GM18858 (cell line): Measurements from ENCODE around the gene CSTF1.
A peak's percentile ranks its signal among the peaks of the same experiment; 100 is the strongest.
"Not testable (repeated sequence)": the region's sequence is repeated elsewhere in the genome, so short reads cannot be mapped to it uniquely, and the experiment has no call there.

ENCODE experiments used
- ATAC-seq: cut with Tn5 transposase; IDR thresholded peaks from one replicate; pipeline ENCODE4 v1.9.1; 2021; ENCODE audit not compliant: unreplicated experiment

The CSTF1 gene

DNA sequence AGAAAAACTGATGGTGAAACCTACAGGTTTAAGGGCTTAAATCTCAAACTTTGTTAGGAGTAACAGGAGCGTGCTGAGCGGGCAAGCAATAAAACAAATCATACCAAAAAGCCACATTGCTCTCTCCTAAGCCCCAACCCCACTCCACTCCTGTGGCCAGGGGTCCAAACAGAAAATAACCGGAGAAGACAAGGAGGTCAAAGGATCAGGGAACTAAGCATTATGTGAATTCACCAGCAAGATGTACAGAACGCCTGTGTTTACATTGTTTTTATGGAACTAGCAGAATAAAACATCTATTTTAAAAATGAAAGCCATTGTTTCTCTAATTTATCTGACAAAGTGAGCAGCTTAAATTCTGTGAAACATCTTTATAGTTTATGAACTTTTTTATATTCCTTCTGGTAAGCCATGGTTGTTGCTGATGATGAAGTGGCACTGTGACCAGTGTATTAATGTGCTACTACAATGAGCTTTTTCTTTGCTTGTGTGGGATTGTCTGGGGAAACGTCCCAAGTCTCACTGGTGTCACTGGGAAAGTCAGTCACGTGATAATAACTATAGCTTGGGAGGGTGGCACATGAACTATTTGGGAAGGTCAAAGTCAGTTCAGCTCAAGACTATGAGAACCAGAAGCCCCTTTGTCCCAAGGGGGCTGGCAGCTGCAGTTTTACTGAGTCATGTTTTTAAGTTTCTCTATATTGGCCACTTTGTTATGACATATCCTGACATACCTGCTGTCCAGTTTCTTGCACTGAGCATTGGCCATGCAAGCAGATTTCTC, 23.9 kb upstream of the CSTF1 start:
- no peak for ATAC-seq

DNA sequence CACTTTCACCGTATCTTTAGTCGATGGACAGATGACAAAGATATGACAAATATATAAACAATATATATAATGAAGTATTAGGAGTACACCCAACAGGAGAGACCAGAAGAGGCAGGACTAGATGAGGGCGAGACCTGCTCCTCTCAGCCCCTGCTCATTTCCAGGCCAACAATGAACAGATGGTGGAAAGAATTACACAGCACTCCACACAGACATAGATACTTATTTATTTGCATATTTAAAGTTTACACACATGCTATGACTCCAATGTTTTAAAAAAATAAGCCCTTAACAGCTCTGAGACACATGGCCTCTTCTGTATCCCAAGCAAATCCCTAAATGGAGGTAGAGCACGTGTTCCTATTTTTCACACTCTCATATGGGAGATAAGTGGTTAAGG, 23.3 kb upstream of the CSTF1 start:
- no peak for ATAC-seq

DNA sequence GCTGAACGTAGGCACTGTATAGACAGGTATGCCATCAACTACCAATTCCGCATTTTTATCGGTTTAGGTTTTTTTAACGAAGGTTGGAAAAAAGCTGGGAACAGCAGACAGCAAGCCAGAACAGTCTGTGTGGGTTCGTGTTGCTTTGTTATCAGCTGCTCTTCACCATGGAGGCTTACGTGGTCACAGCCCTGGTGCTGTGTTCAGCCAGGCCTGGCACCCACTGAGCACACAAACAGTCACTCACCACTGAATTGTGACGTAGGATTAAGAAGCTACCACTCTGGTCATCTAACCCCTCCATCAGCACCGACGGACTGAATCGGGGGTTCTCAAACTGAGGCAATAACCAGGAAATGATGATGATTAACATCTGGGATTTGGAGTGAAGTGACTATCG, 20.5 kb upstream of the CSTF1 start:
- ATAC-seq, result no peak

DNA sequence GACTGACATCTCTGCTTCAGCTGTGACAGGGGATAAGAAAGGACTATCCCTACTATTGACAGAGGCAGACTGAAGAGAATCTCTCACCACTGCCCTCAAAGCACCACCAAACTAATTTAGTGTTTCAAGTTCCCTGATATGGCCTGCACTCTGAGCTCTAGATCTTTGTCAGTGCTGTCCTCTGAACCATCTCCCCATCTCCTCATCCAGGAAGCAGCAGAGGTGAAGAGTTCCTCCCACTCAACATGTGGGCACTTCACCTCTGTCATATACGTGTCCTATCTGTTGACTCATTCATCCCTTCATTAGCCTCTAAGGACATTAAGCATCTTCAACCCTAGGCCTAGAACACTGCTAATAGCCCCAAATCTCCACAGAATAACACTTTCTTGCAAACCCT, 19.6 kb upstream of the CSTF1 start:
- no peak for ATAC-seq

DNA sequence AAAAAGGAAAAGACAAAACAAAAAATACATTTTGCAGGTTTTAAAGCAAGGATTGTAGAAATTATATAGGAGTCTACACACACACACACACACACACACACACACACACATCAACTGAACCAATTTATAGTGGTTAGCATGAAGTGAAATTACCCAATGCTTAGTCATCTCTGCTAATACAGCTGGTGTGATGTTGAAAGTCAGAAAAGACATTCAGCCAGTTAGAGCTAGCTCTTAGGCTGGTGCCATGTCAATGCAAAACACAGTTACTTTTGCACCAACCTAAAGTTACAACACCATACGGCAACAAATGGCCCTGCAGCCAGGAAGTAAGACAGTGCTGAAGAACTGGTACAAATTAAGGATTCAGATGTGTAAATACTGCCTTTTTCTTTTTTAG, 18.5 kb upstream of the CSTF1 start:
- ATAC-seq, result peak; percentile 49

DNA sequence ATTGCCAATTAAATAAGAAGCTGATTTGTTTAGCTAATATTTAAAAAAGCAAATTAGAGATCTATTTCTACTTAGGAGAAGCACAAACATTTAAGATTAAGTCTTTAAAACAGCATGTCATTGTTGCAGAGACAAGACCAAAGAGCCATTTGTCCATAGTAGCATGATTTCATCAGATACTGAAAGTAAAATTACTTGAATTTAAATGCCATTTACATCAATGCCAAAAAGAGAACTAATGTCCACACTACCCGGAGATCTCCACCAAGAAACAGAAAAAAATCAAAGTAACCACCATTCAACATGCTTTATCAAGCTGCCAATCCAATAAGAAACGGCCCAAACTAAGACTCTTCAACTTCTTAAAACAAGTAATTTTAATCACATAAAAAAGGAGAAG, 16.1 kb upstream of the CSTF1 start:
- no peak for ATAC-seq

DNA sequence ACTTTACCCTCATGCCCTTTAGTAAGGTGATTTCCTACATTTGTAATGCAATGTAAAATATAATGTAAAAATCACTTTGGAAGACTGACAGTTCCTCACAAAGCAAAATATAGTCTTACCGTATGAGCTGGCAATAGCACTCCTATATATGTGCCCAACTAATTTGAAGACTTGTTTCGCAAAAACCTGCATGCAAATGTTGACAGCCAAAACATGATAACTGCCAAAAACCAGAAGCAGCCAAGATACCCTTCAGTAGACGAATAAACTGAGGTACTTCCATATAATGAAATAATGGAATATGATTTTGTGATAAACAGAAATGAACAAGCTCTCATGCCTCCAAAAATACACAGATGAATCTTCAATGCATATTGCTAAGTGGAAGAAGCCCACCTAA, 14.1 kb upstream of the CSTF1 start:
- no peak for ATAC-seq

DNA sequence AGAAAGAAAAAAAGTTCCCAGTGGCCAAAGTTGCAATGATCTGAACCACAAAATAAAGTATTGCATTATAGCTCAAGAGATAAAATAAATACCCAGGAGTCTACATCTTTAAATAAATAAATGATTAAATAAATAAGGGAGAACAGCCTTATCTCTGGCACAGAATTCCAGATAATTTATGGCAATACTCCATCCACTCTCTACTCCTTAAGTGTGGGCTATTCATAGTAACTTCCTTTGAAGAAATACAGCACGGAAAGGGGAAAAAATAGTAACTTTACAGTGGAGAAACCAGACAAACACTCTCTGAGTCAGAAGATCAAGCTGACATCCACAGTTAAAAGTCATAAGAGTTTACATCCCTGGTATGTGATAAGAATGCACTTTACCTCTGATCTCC, 12.1 kb upstream of the CSTF1 start:
- no peak for ATAC-seq

DNA sequence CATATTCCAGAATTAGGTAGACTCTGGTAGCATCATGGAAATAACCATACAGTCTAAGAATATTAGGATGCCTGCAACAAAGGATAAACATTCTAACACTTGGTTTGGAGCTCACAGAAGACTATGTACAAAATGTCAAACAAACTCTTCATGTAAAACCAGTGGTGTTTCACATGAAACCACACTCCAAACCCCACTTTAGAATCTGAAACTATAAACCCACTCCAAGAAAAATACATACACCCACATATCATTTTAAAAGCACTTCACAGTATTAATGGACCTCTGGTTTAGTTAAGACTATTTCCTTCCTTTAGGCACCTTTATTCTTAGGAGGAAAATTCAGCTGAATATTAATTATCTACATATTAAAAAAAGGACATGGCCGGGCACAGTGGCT, 10.9 kb upstream of the CSTF1 start:
- ATAC-seq, result no peak

DNA sequence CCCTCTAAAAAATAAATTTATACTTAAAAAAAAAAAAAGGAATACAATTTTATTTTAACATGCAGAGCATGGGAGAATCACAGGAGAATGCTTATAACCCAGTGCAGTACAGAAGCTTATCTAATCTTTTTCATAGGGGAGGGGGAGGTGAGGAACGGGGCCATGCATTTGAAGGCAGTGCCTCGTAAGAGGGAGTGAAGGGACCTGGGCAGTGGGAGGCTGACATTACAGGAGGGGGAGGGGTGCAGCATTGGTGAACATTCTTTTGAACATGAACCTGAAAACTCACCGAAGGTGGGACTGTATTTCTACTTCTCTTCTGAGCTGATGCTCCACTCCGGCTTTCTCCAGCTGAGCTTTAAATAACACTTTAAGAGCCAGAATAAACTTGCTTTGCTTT, 9.7 kb upstream of the CSTF1 start:
- ATAC-seq, result no peak

DNA sequence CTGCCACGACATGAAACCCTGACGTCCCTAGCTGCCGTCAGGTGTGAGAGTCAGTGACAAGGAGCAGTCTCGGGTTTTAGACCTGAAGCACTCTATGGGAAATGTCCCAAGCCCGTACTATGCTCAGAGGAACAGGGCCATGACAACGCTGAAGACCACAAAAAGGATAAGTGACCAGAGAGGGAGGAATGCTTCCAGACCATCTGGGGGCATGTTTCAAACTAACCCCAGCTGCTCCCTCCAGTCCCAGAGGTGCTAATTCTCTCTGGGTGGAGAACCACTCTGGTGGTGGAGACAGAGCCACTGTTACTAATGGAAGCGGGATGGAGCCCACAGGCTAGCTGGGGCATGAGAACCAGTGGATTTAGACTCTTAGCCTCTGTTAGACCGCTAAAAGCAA, 9.1 kb upstream of the CSTF1 start:
- ATAC-seq, result no peak

DNA sequence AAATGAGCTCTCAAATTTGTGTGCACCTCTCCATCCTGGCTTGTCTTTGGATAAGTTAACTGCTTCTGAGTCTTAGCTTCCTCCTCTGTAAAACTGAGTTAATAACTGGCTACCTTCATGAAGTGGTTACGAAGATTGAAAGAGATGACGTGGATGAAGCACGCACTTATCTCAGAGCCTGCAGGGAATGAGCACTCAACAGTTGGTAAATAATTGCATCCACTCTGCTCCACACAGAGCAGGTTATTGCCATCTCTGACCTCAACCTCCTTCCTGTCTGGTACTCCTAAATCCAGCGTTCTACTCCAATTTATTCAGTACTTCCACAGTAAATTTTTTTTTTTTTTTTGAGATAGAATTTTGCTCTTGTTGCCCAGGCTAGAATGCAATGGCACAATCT, 7.3 kb upstream of the CSTF1 start:
- ATAC-seq, result no peak

DNA sequence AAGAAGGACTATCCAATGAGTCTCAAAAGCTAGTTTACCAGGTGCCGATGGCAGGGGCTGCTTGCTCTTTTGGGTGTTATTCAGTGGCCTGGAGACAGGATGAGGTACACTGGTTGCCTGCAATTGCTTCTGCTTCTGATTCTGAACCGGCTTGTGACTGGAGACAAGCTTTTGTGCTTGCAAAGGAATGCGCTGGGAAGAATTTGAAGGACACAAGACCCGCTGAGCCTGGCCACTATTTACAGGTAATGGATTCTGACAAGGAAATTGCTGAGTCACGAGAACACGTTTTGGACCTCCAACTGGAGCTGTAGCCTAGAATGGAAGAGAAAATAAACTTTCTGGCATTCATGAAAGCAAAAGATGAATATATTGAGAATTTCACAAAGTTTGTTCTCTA, 6.2 kb upstream of the CSTF1 start:
- no peak for ATAC-seq

DNA sequence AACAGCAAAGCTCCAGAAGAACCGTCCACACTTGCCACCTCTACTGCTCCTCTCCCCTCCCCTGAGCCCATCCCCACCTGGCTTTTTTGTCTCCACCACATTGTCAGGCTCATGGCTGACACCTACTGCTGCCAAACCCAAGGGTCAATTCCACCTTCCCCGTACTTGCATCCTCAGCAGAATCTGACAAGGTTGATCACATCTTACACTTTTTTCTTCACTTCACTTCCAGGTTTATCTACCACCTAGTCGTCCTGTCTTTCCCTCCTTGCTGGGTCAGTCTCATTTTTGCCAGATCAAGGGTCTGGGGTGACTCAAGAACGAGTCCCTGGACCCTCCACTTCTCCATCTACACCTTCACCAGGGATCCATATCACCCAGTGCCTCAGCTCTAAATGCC, 3.6 kb upstream of the CSTF1 start:
- no peak for ATAC-seq

DNA sequence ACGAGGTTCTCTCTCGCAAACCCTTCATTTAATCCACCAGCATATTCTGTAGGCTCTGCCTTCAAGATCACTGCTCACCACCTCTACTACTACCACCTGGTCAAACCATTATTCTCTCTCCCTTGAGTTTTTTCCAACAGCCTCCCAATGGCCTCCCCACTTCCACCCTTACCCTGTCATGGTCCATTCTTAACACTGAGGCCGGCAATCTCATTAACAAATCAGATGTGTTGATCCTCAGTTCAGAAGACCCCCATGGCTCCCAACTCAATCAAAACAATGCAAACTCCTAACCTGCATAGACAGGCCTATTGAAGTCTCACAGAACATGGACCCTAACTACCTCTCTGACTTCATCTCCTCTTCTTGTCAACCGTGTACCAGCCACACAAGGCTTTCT, 2.6 kb upstream of the CSTF1 start:
- no peak for ATAC-seq

DNA sequence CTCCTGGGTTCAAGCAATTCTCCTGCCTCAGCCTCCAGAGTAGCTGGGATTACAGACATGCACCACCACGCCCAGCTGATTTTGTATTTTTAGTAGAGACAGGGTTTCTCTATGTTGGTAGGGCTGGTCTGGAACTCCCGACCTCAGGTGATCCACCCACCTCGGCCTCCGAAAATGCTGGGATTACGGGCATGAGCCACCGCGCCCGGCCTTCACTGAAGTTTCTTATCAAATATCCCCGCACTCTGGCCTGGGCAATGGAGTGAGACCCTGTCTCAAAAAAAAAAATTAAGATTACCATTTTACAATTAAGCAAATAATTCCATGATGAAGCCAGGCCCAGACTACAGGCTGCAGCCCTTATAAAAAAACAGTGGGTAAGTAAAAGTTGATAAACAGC, 2.0 kb upstream of the CSTF1 start:
- not testable (repeated sequence) for ATAC-seq

DNA sequence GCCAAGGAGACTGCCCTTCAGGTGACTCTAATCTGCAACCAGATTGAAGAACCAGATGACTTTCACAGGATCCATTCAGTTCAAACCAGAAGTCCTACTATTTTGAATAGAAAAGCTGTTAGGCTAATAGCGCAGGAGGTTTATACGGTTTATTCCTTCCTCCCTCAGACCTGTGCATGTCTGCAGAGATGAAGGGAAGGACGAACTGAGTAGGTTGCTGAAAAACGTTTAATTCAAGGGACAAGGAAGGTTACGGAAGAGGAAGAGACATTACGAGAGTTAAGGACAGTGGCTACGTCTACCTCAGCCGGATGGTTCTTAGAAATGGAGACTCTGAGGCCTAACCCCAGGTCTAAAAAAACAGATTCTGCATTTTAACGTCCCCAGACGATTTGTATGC, 1.4 kb upstream of the CSTF1 start:
- ATAC-seq, result no peak

DNA sequence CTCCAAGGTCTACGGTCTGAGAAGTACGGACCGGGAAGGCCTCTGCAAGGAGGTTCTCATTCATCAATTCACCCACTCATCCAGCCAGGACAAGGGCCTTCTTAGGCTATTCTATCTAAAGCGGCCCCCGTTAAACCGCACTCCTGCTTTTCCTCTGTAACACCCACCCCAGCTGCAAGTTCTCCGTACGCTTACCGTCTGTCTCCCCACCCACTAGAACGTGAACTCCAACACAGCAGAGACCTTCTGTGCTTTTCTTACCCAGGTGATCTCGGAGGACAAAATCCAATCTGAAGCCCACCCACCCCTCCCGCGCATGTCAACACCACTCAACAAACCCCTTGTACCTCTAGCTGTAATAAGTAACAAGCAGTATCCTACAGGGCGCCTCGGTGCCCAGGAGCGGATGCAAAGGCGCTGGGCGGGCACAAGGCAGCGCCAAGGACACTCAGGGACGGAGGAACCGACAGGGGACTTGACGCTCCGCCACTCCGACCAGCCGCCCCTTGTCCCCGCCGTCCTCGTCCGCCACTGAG, 781 bp upstream of the CSTF1 start:
- ATAC-seq, result peak; percentile 10

DNA sequence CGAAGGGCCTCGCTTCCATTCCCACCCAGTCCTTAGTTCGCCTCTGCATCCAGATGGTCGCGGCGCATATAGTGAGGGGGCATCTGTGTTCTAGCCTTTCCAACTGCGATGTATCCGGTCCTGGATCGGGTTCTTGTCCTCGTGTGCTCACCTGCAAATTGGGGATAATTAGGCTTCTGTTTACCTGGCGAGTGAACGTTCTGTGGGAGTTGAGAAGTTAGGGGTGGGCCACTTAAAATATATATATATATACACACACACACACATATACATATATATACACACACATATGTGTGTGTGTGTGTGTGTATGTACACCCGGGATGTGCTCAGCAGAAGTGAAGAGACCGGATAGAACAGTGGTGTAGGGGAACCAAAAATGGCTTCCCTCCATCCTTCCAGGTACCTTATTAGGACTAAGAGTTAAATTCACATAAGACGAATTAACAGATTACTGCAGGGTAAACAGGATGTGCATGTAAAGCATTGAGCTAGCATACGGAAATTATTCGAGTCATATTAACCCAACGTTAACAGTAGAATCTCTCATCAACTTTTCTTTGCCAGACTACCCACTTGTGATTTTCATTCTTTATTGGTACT, 537 bp downstream of the CSTF1 start:
- no peak for ATAC-seq

DNA sequence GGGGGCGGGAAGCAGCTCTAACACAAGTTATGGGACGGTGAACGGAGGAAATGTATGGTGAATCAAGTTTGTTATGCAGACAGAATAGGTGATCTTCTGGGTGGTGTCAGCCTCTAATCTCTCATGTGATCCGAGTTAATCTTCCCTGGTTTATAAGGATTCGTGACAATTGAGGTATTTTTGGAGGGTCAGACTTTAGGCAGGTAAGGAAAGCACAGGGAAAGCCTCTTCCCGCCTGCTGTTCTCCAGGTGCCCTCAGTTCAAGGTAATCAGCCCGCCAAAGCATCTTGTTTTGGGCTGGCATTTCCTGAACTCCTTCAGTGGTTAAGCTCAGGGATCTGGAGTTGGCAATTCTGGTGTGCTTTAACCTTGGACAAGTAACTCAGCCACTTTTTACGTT, 1.2 kb downstream of the CSTF1 start:
- no peak for ATAC-seq

DNA sequence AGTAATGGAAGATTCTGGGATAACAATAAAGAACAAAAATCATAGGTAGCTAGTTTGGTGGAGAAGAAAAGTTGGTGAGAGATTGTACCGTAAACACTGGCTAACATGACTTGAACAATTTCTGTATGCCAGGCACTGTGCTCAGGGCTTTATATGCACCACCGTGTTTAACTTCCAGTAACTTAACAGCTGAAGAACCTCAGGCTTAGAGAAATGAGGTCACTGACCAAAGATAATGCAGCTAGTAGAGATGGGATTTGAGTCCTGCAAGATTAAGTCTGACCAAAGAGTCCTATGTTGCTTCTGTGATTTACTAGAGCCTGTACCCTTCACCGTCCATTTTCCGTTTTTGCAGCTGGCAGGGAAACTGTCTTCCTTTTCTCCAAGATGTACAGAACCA, 2.7 kb downstream of the CSTF1 start:
- no peak for ATAC-seq

DNA sequence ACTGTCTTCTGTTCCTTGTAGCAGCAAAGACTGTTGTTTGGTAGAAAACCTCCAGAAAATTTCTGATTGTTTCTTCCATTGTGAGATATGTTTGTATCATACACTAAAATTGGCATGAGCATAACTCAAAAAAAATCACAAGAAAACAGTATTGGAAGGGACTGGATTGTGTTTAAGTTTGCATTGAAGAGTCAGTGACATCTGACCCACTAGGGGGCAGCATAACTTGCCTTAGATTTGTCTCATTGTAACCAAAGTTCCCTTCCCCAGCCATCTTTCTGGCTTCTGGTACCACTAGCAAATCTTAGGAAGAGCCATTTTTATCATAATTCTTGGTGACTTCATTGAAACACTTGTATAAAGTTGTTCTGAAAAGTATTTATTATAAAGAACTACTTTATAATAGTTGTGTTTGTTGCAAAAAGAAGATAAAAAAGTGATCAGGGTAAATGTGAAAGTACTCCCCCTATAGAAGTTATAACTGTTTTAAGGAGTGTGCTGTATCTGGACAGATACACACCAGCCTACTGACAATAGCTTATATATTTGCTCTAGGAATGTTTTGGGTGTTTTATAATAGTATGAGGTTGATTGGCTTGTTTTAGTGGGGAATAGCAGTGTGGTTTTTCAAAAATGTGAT, 7.7 kb downstream of the CSTF1 start:
- peak; percentile 72 for ATAC-seq
